Measurements from ENCODE around the gene TNNT3.

DNA sequence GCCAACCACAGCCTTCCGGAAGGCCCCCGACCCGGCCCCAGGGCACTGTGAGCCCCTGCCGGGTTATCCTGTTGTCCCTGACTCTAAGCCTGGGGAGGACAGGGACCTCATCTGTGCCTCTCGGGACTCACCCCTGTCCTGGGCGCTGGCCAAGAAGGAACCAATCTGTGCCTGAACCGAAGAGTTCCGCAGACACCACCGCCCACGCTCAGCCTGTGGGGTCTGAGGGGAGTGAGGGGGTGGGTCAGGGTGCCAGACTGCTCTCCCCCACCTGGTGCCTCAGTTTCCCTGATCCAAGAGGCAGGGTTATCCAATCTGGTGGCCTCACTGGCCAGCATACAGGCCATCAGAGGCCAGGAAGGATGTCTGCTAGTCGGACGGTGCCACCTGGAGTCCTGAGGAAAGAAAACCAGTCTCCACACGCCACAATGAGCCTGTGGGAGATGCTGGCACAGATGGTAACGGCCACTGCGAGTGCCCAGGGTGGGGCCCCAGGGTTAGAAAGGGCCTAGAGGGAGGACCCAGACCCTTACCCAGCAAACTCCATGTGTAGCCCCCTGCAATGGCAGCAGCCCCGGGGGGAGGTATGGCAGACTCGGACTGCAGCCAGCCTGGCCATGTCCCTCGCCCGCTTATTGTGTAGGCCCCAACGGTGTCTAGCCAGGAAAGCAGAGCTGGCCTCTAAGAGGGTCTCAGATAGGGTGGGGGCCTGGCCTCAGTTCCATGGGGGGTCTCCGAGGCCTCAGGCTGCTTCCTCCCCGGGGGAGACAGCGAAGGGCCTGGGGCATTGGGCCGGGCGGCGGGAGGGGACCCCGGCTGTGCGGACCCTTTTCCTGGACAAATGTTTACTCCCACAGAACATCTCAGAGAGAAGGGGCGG is 827 bp upstream of the TNNT3 start:
- TF ChIP-seq POLR2A (IDR thresholded peaks at IDR 0.05) (no peak), CTCF (IDR thresholded peaks at IDR 0.05) (no peak), EP300 (IDR thresholded peaks at IDR 0.05) (no peak)
